Body of pancreas (tissue), 4 donors: Measurements from ENCODE around the gene FBXO45.

ENCODE experiments used
- POLR2A ChIP-seq, 3 donors: fragments of 450-650 bp; IDR thresholded peaks; one replicate each; pipeline ENCODE4 v1.6.1; 2016; ENCODE audit warnings: antibody characterized with exemption in 3 of 3, mild to moderate bottlenecking in 2 of 3
- TF ChIP-seq, protein P1 (sequence below), 7 experiments: fragments of 450-650 bp in 4 of 7; fragments of 200-600 bp in 3 of 7; sonication (generic) in 3 of 7; IDR thresholded peaks; one replicate each; pipeline ENCODE4 v1.5.1; 2016 to 2019; ENCODE audit warnings: antibody characterized with exemption in 7 of 7

DNA sequence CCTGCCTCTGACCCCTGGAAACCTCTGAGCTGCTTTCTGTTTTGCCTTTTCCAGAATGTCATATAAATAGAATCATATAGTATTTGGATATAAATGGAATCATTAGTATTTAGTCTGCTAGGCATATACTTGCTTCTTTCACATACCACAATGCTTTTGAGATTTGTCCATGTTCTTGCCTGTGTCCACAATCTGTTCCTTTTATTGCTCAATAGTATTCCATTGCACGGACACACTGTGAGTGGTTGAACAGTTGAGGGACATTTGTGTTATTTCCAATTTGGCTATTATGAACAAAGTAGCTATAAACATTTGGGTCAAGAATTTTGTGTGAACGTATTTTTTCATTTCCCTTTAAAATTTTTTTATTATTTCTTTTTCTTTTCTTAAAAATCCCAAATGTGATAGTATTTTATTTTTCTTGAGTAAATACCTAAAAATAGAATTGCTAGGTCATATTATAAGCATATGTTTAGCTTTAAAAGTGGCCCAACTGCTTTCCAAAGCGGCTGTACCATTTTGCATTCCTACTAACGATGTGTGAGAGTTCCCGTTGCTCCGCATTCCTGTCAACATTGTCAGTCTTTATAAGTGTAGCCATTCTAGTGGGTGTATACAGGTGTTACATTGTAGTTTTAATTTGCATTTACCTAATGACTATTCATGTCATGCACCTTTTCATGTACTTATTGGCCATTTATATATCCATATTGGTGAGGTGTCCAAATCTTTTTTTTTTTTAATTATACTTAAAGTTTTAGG, 26.6 kb upstream of the FBXO45 start:
- TF ChIP-seq, protein P1, sequence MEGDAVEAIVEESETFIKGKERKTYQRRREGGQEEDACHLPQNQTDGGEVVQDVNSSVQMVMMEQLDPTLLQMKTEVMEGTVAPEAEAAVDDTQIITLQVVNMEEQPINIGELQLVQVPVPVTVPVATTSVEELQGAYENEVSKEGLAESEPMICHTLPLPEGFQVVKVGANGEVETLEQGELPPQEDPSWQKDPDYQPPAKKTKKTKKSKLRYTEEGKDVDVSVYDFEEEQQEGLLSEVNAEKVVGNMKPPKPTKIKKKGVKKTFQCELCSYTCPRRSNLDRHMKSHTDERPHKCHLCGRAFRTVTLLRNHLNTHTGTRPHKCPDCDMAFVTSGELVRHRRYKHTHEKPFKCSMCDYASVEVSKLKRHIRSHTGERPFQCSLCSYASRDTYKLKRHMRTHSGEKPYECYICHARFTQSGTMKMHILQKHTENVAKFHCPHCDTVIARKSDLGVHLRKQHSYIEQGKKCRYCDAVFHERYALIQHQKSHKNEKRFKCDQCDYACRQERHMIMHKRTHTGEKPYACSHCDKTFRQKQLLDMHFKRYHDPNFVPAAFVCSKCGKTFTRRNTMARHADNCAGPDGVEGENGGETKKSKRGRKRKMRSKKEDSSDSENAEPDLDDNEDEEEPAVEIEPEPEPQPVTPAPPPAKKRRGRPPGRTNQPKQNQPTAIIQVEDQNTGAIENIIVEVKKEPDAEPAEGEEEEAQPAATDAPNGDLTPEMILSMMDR (IDR thresholded peaks at IDR 0.05) = no peak
- TF ChIP-seq POLR2A (IDR thresholded peaks at IDR 0.05) = no peak
